ENCODE measurements around the gene CTSL.

Gene CTSL

DNA sequence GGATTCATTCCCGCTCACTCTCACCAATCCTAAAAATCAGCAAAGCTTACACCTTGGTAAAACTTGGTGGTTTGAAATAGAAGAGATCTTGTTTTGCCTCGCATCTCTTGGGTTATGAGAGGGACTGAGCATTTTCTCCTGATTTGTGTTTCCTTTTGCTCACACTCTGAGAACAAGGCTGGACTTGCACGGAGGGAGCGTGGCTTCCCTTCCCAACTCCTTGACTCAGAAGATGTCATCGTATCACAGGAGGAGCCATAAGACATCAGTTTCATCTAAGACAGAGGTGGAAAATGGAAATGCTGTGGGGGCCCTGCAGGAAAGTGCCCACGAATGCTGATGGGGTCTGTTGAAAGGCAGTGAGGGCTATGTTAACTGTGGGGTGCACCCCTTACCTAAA lies 37.4 kb downstream of the CTSL start:
- DNase-seq, result no peak

DNA sequence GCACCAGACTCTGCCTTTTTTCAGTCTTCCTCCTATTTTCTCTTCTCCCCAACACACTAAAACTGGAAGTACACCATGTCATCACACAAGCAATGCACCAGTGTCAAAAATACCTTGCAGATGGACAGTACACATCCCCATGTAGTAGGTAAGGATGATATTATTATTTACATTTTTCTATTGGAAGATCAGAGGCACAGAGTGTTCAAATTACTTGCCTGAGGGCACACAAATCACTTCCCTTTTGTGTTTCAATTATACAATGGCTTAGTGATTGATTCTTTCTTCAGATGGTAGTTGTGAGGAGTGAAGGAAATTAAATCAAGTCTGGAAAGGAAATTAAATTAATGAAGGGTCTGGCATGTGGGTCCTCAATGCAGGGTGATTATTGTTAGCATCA lies 39.6 kb downstream of the CTSL start:
- no peak for DNase-seq

DNA sequence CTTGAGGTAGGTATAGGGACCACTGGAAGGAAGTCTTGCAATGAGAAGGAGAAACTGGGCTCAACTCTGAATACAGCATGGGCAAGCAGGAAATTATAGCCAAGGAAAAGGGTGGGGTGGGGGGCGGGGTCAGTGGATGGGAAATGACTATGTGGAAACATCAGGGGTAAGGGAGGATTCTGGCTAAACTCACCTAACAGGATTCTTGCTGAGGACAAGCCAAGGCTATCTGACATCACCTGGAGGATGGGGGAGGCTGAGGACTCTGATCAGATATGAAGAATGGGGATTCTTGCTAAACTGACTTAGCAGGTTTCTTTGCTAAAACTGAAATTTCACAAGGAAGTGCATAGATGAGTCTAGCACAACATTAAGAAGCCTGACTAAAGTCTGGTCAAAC lies 40.8 kb downstream of the CTSL start:
- DNase-seq, result no peak

DNA sequence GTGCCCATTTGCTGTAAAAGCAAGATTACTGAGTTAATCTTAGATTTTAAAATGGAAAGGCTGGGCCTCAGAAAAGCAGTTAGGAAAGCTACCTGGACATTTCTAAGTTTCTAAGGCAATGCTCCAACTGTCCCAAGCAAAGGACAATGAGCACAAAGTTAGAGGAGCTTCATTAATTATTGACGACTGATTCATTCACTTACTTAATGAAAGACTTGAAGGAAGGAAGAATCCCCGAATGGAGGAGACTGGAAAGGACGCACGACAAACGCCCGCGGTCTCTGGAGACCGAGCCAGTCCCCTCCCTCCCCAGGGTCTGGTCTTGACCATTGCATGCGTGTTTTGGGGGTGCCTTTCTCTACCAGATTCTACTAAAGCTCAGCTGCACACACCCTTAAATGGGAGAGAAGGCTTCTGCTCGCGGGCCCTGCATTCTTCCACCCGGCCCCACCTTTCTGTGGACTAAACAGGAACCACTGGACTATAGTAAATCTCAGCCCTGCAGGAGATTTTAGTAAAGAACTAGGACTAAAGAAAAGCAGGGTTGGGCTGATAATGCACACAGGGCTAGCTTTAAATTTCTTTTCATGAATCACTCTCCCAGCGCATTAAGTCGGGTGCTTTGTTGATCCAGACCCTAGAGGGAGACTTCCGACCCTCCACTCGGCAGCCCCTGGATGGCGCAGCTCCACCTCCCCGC lies 44.8 kb downstream of the CTSL start:
- no peak for DNase-seq

DNA sequence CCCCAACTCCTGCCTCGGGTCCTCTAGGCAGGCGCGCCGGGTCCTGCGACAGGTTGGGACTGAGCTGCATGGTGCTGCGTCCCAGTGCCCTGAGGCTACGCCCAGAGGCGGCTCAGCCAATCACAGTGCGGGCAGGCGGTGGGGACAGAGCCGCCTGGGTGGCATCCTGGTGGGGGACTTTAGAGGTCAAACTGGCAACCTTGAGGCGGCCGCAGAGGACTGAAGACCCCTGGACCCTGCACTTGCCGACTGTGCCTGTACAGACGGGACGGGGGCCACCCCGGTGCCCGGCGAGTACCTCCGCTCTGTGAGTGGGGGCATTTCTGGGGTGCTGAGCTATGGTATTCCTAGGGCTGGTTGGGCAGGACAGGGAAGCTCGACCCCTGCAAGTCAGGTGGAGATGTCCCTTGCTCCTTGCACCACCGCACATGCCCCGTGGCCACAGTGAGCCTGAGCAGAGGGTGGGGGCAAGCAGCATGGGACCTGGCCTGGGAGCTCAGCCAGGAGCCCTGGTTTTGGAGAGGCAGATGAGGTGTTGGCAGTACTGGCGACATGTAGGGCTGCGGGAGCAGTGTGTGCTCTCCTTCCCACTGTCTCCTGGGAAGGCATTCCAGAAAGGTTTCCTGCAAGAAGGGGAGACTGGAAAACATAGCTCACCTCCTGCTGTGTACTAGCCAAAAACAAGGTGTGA lies 45.5 kb downstream of the CTSL start:
- DNase-seq, result no peak

DNA sequence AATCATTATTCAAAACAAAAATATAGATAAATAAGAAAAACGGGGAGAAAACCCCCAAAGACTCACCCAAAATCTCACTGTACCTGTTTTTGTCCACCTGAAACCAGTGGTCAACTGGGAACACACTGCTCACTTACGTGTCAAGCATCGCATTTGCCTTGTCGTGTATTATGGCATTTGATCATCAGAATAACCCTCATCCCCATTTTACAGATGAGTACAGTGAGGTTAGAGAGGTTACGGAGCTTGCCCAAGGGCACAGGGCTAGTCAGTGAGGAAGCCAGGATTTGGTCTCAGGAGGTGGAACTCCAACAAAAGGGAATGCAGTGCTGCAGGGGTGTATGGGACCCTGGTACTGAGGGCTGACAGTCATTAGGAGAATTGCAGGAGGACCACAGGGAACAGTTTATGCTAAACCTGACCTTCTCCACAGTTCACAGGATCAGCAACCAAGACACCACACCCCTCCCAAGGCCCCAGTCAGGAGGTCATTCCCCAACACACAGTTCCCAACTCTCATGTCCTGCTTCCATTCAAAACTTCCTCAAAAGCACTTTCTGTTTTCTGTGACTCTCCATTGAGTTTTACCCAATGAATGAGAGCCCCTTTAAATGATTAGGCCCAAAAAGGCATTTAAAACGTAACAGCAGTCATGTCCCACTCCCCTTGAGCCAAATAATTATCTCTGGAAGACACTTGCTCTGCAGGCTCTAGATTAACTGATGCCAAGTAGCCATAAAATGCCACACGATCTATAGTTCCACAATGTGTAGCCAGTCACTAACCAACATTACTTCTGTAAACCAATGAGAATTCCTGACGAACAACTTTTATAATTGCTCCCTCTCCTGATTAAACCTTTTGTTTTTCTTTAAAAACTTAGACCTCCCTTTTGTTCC lies 50.8 kb downstream of the CTSL start:
- DNase-seq, result no peak

DNA sequence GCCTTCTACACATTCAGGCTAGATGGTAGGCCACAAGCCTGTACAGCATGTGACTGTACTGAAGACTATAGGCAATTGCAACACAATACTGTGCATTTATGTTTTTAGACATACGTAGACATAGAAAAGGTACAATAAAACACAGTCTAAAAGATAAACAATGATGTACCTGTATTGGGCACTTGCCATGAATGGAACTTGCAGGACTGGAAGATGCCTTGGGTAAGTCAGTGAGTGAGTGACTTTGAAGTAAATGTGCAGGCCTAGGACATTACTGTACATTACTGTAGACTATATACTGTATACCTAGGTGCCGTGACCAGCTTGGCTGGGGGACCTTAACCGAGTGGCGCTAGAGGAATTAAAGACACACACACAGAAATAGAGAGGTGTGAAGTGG lies 53.1 kb downstream of the CTSL start:
- no peak for DNase-seq
